Brain microvascular endothelial cell (primary cell): ENCODE results near the gene CNIH3.

ENCODE experiments used
- DNase-seq: peaks from one replicate; pipeline ENCODE4 v3.0.0-alpha.2; 2020
- H3K27ac ChIP-seq: fragments of 250-450 bp; sonication (Bioruptor Pico); 2 replicates; pipeline ENCODE4 v1.5.1; 2020; ENCODE audit warnings: mild to moderate bottlenecking, moderate library complexity
- H3K27me3 ChIP-seq: fragments of 250-450 bp; sonication (Bioruptor Pico); replicated peaks from 2 replicates; pipeline ENCODE4 v1.5.1; 2020; ENCODE audit warnings: mild to moderate bottlenecking
- H3K36me3 ChIP-seq: fragments of 250-450 bp; sonication (Bioruptor Pico); replicated peaks from 2 replicates; pipeline ENCODE4 v1.5.1; 2020; ENCODE audit warnings: mild to moderate bottlenecking
- H3K4me3 ChIP-seq: 2 replicates; pipeline ENCODE4 v1.5.1; 2011; ENCODE audit warnings: low read depth, mild to moderate bottlenecking, control low read depth, low read length, moderate library complexity
- in situ Hi-C: cut with HindIII; loops from 2 replicates; pipeline ENCODE4 v1.10.0; 2017; ENCODE audit warnings: low sequenced_read_pairs, low pct_ligation_motif_present
- TF ChIP-seq, protein P1 (sequence below): IDR thresholded peaks from 2 replicates; pipeline ENCODE4 v1.5.1; 2011; ENCODE audit warnings: low read depth, mild to moderate bottlenecking, moderate library complexity, low read length, control low read depth, inconsistent platforms; ENCODE audit errors: missing control alignments

CNIH3 gene

DNA sequence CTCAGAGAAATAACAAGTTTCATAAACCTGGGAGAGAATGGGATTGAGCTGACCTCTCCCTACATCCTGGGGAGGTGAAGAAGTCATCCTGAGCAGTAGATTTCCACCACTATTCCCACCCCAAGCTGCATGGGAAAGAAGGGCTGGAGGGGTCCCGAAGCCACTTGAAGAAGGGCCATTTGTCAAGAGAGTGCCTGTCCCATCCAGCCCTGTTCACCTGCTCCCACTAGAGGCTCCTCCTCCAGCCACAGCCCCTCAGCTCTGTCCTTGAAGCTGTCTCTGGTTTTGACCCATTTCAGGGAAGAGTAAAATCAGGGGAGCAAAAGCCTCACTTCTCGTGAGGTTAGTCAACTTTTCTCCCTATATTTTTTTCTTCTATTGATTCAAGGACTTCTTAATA, 157.5 kb downstream of the CNIH3 start:
- in situ Hi-C loops, result no loop called here
- H3K27me3 ChIP-seq, result no peaks in the 10 kb centered on the region
- H3K4me3 ChIP-seq, result no peak overlapping the region
- no peak for DNase-seq
- TF ChIP-seq, protein P1, sequence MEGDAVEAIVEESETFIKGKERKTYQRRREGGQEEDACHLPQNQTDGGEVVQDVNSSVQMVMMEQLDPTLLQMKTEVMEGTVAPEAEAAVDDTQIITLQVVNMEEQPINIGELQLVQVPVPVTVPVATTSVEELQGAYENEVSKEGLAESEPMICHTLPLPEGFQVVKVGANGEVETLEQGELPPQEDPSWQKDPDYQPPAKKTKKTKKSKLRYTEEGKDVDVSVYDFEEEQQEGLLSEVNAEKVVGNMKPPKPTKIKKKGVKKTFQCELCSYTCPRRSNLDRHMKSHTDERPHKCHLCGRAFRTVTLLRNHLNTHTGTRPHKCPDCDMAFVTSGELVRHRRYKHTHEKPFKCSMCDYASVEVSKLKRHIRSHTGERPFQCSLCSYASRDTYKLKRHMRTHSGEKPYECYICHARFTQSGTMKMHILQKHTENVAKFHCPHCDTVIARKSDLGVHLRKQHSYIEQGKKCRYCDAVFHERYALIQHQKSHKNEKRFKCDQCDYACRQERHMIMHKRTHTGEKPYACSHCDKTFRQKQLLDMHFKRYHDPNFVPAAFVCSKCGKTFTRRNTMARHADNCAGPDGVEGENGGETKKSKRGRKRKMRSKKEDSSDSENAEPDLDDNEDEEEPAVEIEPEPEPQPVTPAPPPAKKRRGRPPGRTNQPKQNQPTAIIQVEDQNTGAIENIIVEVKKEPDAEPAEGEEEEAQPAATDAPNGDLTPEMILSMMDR, result no peak
- H3K36me3 ChIP-seq, result no peaks in the 10 kb centered on the region
- no peak overlapping the region for H3K27ac ChIP-seq

DNA sequence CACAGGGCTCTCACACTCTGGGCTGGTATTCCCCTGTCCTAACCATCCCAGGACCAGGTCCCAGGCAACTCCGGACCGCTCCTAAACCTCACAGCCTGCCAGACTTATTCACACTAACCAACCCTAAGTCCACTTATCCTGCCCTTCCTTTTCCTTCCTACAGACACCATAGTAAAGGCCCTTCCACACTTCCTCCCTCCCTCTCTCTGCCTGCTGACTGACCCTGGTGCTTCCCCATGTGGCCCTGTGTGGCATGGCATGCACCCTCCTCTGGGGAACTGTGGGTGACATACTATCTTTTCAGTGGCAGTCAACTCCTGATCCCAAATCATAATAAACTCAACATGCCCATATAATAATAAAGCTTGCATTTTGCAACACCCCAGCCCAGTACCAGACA, 158.3 kb downstream of the CNIH3 start:
- Histone ChIP-seq H3K36me3 (no peaks in the 10 kb centered on the region), H3K4me3 (no peak overlapping the region), H3K27me3 (no peaks in the 10 kb centered on the region), H3K27ac (no peak overlapping the region)
- in situ Hi-C loops, result no loop called here
- TF ChIP-seq, protein P1, result peak; percentile 49
- no peak for DNase-seq

DNA sequence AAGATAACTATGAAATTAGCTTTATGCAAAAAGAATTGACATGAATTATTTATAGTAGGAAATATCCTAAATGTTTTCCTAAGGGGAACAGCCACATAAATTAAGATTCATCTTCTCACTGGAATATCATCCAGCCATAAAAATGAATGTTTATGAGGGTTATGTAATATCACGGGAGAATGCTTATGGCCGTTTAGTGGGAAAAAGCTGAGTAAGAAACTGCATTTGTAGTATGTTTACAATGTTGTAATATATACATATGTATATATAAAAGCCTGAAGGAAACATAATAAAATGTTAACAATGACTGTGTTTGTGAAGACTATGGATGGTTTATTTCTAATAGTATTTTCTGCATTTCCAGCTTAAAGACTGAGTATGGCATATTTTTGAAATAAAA, 161.1 kb downstream of the CNIH3 start:
- in situ Hi-C loops, result no loop called here
- DNase-seq, result no peak
- no peak overlapping the region for H3K27ac ChIP-seq
- H3K27me3 ChIP-seq, result no peaks in the 10 kb centered on the region
- TF ChIP-seq, protein P1, result no peak
- H3K4me3 ChIP-seq, result no peak overlapping the region
- no peaks in the 10 kb centered on the region for H3K36me3 ChIP-seq

DNA sequence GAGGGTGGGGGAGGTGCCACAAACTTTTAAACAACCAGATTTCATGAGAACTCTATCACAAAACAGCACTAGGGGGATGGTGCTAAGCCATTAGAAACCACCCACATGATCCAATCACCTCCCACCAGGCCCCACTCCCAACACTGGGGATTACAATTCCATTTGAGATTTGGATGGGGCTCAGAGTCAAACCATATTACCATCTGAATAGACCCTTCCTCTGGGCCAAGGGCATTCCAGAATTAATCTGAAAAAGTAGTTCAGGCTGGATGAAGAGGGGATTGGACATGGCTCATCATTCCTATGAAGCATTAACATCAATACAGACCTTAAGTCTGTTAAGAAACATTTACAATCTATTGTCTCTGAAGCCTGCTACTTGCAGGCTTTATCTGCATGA, 163.4 kb downstream of the CNIH3 start:
- Histone ChIP-seq H3K36me3 (no peaks in the 10 kb centered on the region), H3K4me3 (no peak overlapping the region), H3K27ac (no peak overlapping the region), H3K27me3 (no peaks in the 10 kb centered on the region)
- TF ChIP-seq, protein P1, result no peak
- no peak for DNase-seq
- in situ Hi-C loops, result no loop called here

DNA sequence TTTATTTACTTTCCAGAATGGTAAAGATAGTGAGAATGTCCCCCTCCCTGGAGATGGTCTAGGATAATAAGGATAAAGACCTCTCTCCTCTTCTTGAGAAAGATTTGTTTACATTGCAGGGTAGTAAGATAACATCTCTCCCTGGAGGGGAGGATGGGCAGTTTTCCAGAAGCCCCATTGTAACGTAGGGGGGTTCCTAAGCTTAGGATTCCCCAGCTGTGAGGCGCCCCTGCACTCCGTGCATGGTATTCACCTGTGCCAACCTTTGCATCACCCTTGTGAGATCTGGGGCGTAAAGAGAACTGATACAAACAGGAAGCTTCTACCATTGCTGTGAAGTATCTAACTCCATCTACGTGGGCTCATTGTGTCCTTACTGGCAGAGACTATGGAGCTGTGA, 164.6 kb downstream of the CNIH3 start:
- no peak for DNase-seq
- H3K36me3 ChIP-seq, result no peaks in the 10 kb centered on the region
- TF ChIP-seq, protein P1, result no peak
- H3K27me3 ChIP-seq, result no peaks in the 10 kb centered on the region
- in situ Hi-C loops, result no loop called here
- H3K27ac ChIP-seq, result no peak overlapping the region
- no peak overlapping the region for H3K4me3 ChIP-seq

DNA sequence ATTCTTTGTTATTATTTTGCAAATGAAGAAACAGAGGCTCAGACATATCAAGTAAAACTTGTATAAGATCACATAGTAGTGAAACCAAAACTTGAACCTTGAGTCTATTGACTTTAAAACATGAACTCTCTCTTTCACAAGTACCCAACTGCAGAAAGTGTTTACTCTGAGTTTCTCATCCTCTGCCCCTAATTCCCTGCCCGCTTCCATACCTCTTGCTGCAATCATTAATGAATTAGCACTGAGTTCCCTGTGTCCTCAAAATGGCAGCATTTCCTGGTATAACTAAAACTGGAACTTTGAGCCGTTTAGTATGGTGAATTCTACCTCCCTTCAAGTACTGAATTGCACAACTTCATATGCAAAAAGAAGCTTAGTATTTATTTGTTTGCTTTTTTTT, 165.7 kb downstream of the CNIH3 start:
- Histone ChIP-seq H3K36me3 (no peaks in the 10 kb centered on the region), H3K4me3 (no peak overlapping the region), H3K27ac (no peak overlapping the region), H3K27me3 (no peaks in the 10 kb centered on the region)
- DNase-seq, result no peak
- in situ Hi-C loops, result no loop called here
- TF ChIP-seq, protein P1, result no peak
